Measurements from ENCODE around the gene ATMIN. TPM values are rescaled to one million over a fixed set of nuclear protein-coding genes. Genes with fewer than 3 reads are reported as not detected.

ATMIN gene
- total RNA-seq, 1 experiment from 2014 or later = 66.6 TPM

- no peak overlapping the region for H3K4ac ChIP-seq (ENCODE audit: low read depth, low read length)
- Mint-ChIP-seq H3K36me3 (ENCODE audit: insufficient read depth in 1 of 3, low read depth in 3 of 3) (peaks cover 4 to 9% (median 7%) of the 10 kb centered on the region in 3 experiments; a peak in 6 of 7 replicates), H3K4me1 (peaks cover 0 to 12% of the 10 kb centered on the region in 2 experiments; a peak in 2 of 4 replicates), H3K27me3 (ENCODE audit: low read depth) (no peaks in the 10 kb centered on the region), H3K27ac (no peak overlapping the region; a peak in 1 of 7 replicates), H3K4me3 (no peak overlapping the region), H3K9me3 (peaks cover 0 to 2% of the 10 kb centered on the region in 2 experiments; a peak in 2 of 5 replicates)
- no peak overlapping the region for H4K8ac ChIP-seq (replicated peaks; ENCODE audit: insufficient read length, low read depth, low read length)
- no peak overlapping the region for H3K23ac ChIP-seq (ENCODE audit: insufficient read length, low read depth, low read length)
- H2BK5ac ChIP-seq (ENCODE audit: insufficient read length, low read length) = no peak overlapping the region
- H3K27ac ChIP-seq (ENCODE audit: insufficient read length, low read depth, low read length) = no peak overlapping the region
- H4K20me1 ChIP-seq (ENCODE audit: control insufficient read depth, insufficient read depth, insufficient read length) = no peaks in the 10 kb centered on the region
- H3K79me2 ChIP-seq (ENCODE audit: insufficient read depth, low read length) = peaks cover 6% of the 10 kb centered on the region; the same call in 1 of the 2 replicates
- DNase-seq = no peak
- H3K9me3 ChIP-seq (ENCODE audit: control insufficient read depth, low read depth, low read length) = no peaks in the 10 kb centered on the region
- no peak for TF ChIP-seq CTCF (conservative IDR thresholded peaks at IDR 0.05)
- H3K9ac ChIP-seq (ENCODE audit: extremely low read depth, insufficient read length, low read length) = no peak overlapping the region
- H2AFZ ChIP-seq (ENCODE audit: low read length) = no peak overlapping the region
- WGBS (ENCODE audit: extremely low coverage, insufficient read length, low lambda C conversion rate) = 100% methylated on average over 1 of the region's 4 CpGs
- no peak overlapping the region for H2AK5ac ChIP-seq (ENCODE audit: insufficient read length, low read length)
- H3K23me2 ChIP-seq (ENCODE audit: insufficient read length, low read depth, low read length, poor library complexity, severe bottlenecking) = no peaks in the 10 kb centered on the region
- no peaks in the 10 kb centered on the region for H3K4me1 ChIP-seq (ENCODE audit: insufficient read depth, low read length)
- no peak overlapping the region for H2BK15ac ChIP-seq (ENCODE audit: low read depth, low read length)
- peaks cover 9% of the 10 kb centered on the region for H3K79me1 ChIP-seq (ENCODE audit: insufficient read depth, low read depth, low read length, poor library complexity, severe bottlenecking)
- no peak overlapping the region for H4K5ac ChIP-seq (ENCODE audit: insufficient read length, low read depth, low read length)
- no peak overlapping the region for H2BK20ac ChIP-seq (ENCODE audit: low read depth, low read length, poor library complexity, severe bottlenecking)
- no peak overlapping the region for H3K14ac ChIP-seq (ENCODE audit: insufficient read depth, low read length)
- H3T11ph ChIP-seq (ENCODE audit: low read length) = no peak overlapping the region
- no peak overlapping the region for H3K56ac ChIP-seq (ENCODE audit: insufficient read length, low read depth, low read length)
- H3K4me2 ChIP-seq (ENCODE audit: insufficient read depth, insufficient read length, low read length) = no peak overlapping the region
- no peak overlapping the region for H4K91ac ChIP-seq (ENCODE audit: insufficient read length, low read depth, low read length)
- no peak overlapping the region for H3K18ac ChIP-seq (ENCODE audit: insufficient read length, low read depth, low read length)
- no peak overlapping the region for H2BK12ac ChIP-seq (ENCODE audit: insufficient read length, low read depth, low read length)
- no peak overlapping the region for H2BK120ac ChIP-seq (ENCODE audit: low read depth, low read length, poor library complexity, severe bottlenecking)
- no peaks in the 10 kb centered on the region for H3K27me3 ChIP-seq (ENCODE audit: insufficient read depth, low read length)
These were observed 38.9 kb upstream of the ATMIN start for GRCh38 chr16:80996688-80997138.

Data from H9 (cell line).